H1 (cell line): ENCODE results near the gene TMEM178B. TPM values are rescaled to one million over a fixed set of nuclear protein-coding genes. Genes with fewer than 3 reads are reported as not detected.

ENCODE experiments used
- CTCF ChIA-PET: fragments of 300-600 bp; sonication (Branson Sonifier 250); formaldehyde crosslinking; loops from one replicate; lab custom pipeline; 2021; ENCODE audit not compliant: partially characterized antibody; lab: Charles Lee
- POLR2A ChIA-PET: fragments of 300-600 bp; sonication (Branson Sonifier 250); formaldehyde crosslinking; loops from one replicate; lab custom pipeline; 2021; ENCODE audit warnings: inconsistent platforms; ENCODE audit not compliant: partially characterized antibody; lab: Charles Lee
- DNase-seq, 2 experiments: peaks; one replicate each; pipeline versions ENCODE4 v3.0.0 to v3.0.0-alpha.2; 2010 to 2022; ENCODE audit warnings: low spot score in 2 of 2, low read depth in 1 of 2, mixed read lengths in 1 of 2
- FAIRE-seq: peaks from 2 replicates; lab custom pipeline; 2011; peaks lifted over from hg19 to GRCh38; lab: Jason Lieb, UNC
- H2AFZ ChIP-seq: 2 replicates; pipeline ENCODE4 v1.8.1; 2012; ENCODE audit warnings: low read length, inconsistent platforms
- H2AK5ac ChIP-seq: 2 replicates; pipeline ENCODE4 v1.6.1; 2013; ENCODE audit warnings: low read depth, low read length
- H2BK120ac ChIP-seq: replicated peaks from 2 replicates; pipeline ENCODE3; 2013; ENCODE audit warnings: low read depth, low read length, inconsistent platforms
- H2BK12ac ChIP-seq: 2 replicates; pipeline ENCODE4 v1.6.1; 2013; ENCODE audit warnings: low read depth, low read length
- H2BK15ac ChIP-seq: 2 replicates; pipeline ENCODE4 v1.6.1; 2013; ENCODE audit warnings: low read length
- H2BK20ac ChIP-seq: 2 replicates; pipeline ENCODE4 v1.6.1; 2013; ENCODE audit warnings: low read length
- H2BK5ac ChIP-seq: 2 replicates; pipeline ENCODE4 v1.6.1; 2013; ENCODE audit warnings: low read depth, low read length
- H3K14ac ChIP-seq: 2 replicates; pipeline ENCODE4 v1.6.1; 2013; ENCODE audit warnings: inconsistent platforms; ENCODE audit not compliant: insufficient read length
- H3K18ac ChIP-seq: 2 replicates; pipeline ENCODE4 v1.6.1; 2013; ENCODE audit warnings: low read length; ENCODE audit errors: extremely low read depth
- H3K23ac ChIP-seq: 2 replicates; pipeline ENCODE4 v1.6.1; 2013; ENCODE audit warnings: inconsistent platforms; ENCODE audit not compliant: insufficient read length
- H3K23me2 ChIP-seq: 2 replicates; pipeline ENCODE4 v1.6.1; 2013; ENCODE audit warnings: low read depth, low read length
- H3K27ac ChIP-seq: 2 replicates; pipeline ENCODE4 v1.6.1; 2011; ENCODE audit warnings: low read depth, low read length, inconsistent platforms
- H3K27me3 ChIP-seq, 4 experiments: replicated peaks in 1 of 4; 1 replicate in 1 of 4; 2 replicates in 3 of 4; pipeline versions ENCODE4 v1.6.1 to v1.8.1; 2011 to 2013; ENCODE audit warnings: low read length in 3 of 4, mild to moderate bottlenecking in 3 of 4, inconsistent platforms in 2 of 4, mixed read lengths in 2 of 4, moderate library complexity in 1 of 4; ENCODE audit not compliant: control insufficient read depth in 3 of 4, insufficient read depth in 3 of 4; ENCODE audit errors: extremely low read depth in 1 of 4
- H3K36me3 ChIP-seq, 4 experiments: 2 replicates each; pipeline versions ENCODE4 v1.6.1 to v1.8.1; 2011 to 2013; ENCODE audit warnings: mild to moderate bottlenecking in 4 of 4, low read length in 3 of 4, moderate library complexity in 2 of 4, control low read depth in 1 of 4, inconsistent platforms in 1 of 4; ENCODE audit not compliant: insufficient read depth in 4 of 4, control insufficient read depth in 2 of 4
- H3K4ac ChIP-seq: replicated peaks from 2 replicates; pipeline ENCODE3; 2013; ENCODE audit warnings: low read length, low read depth, mixed read lengths, inconsistent platforms; ENCODE audit not compliant: insufficient read length
- H3K4me1 ChIP-seq, 4 experiments: replicated peaks in 1 of 4; 1 replicate in 1 of 4; 2 replicates in 3 of 4; pipeline versions ENCODE4 v1.6.1 to v1.8.1; 2011 to 2013; ENCODE audit warnings: low read length in 3 of 4, inconsistent platforms in 2 of 4, mixed read lengths in 1 of 4; ENCODE audit not compliant: insufficient read depth in 4 of 4, control insufficient read depth in 3 of 4
- H3K4me2 ChIP-seq, 2 experiments: 2 replicates each; pipeline versions ENCODE4 v1.6.1 to v1.8.1; 2011 to 2013; ENCODE audit warnings: low read depth in 2 of 2, low read length in 2 of 2, control low read depth in 1 of 2, inconsistent platforms in 1 of 2, mild to moderate bottlenecking in 1 of 2; ENCODE audit not compliant: insufficient read depth in 1 of 2
- H3K4me3 ChIP-seq, 4 experiments: fragments of 200-600, 300-600 bp in 1 of 4; sonication (generic), shearing (Covaris generic), sonication (Bioruptor Twin) in 1 of 4; 2 replicates each; pipeline versions ENCODE4 v1.5.1 to v1.8.1; 2011 to 2016; ENCODE audit warnings: low read length in 4 of 4, low read depth in 3 of 4, control low read depth in 2 of 4, inconsistent platforms in 2 of 4, mild to moderate bottlenecking in 2 of 4, mixed read lengths in 1 of 4, moderate library complexity in 1 of 4; ENCODE audit not compliant: insufficient read depth in 2 of 4; ENCODE audit errors: extremely low read depth in 1 of 4
- H3K56ac ChIP-seq: replicated peaks from 2 replicates; pipeline ENCODE3; 2013; ENCODE audit warnings: low read depth, mild to moderate bottlenecking, mixed read lengths, low read length, inconsistent platforms; ENCODE audit not compliant: insufficient read length
- H3K79me1 ChIP-seq: 2 replicates; pipeline ENCODE4 v1.6.1; 2013; ENCODE audit warnings: low read depth, low read length, control low read depth
- H3K79me2 ChIP-seq, 2 experiments: 2 replicates each; pipeline versions ENCODE4 v1.6.1 to v1.8.1; 2012 to 2013; ENCODE audit warnings: low read length in 2 of 2, mild to moderate bottlenecking in 2 of 2, inconsistent platforms in 1 of 2; ENCODE audit not compliant: insufficient read depth in 2 of 2, control insufficient read depth in 1 of 2
- H3K9ac ChIP-seq, 4 experiments: replicated peaks in 1 of 4; 1 replicate in 1 of 4; 2 replicates in 3 of 4; pipeline versions ENCODE4 v1.6.1 to v1.8.1; 2011 to 2013; ENCODE audit warnings: low read depth in 3 of 4, low read length in 3 of 4, control low read depth in 2 of 4, mild to moderate bottlenecking in 2 of 4, moderate library complexity in 2 of 4, inconsistent platforms in 1 of 4; ENCODE audit errors: extremely low read depth in 1 of 4
- H3K9me3 ChIP-seq, 2 experiments: 2 replicates each; pipeline versions ENCODE4 v1.6.1 to v1.8.1; 2012 to 2013; ENCODE audit warnings: mild to moderate bottlenecking in 2 of 2, moderate library complexity in 2 of 2, control low read depth in 1 of 2, inconsistent platforms in 1 of 2, low read depth in 1 of 2, low read length in 1 of 2, mixed read lengths in 1 of 2; ENCODE audit not compliant: insufficient read depth in 2 of 2
- H4K20me1 ChIP-seq, 2 experiments: replicated peaks in 1 of 2; 2 replicates each; pipeline versions ENCODE3 to v1.8.1; 2011 to 2013; ENCODE audit warnings: inconsistent platforms in 2 of 2, low read length in 2 of 2, mild to moderate bottlenecking in 1 of 2; ENCODE audit not compliant: insufficient read depth in 2 of 2, control insufficient read depth in 1 of 2
- H4K5ac ChIP-seq: 2 replicates; pipeline ENCODE4 v1.6.1; 2013; ENCODE audit warnings: low read length, low read depth, mixed read lengths, inconsistent platforms; ENCODE audit not compliant: insufficient read length
- H4K8ac ChIP-seq: 2 replicates; pipeline ENCODE4 v1.8.0; 2013; ENCODE audit warnings: mild to moderate bottlenecking, moderate library complexity, low read length, inconsistent platforms; ENCODE audit not compliant: insufficient read depth; ENCODE audit errors: extremely low read depth
- H4K91ac ChIP-seq: replicated peaks from 2 replicates; pipeline ENCODE3; 2013; ENCODE audit warnings: low read length, mixed read lengths, inconsistent platforms; ENCODE audit not compliant: insufficient read length
- BRCA1 ChIP-seq: IDR thresholded peaks from 2 replicates; pipeline ENCODE4 v1.6.1; 2012; ENCODE audit warnings: low read depth, low read length, improper control_type of control experiment
- CEBPB ChIP-seq: IDR thresholded peaks from 2 replicates; pipeline ENCODE4 v1.6.1; 2012; ENCODE audit warnings: low read depth, low read length
- KDM5A ChIP-seq: fragments of 200-600 bp; IDR thresholded peaks from 2 replicates; pipeline ENCODE4 v1.7.1; 2012; ENCODE audit warnings: mild to moderate bottlenecking, low read length, inconsistent platforms, mixed read lengths
- POLR2AphosphoS5 ChIP-seq: IDR thresholded peaks from 2 replicates; pipeline ENCODE4 v1.6.1; 2011; ENCODE audit warnings: low read depth, low read length
- RBBP5 ChIP-seq: IDR thresholded peaks from 2 replicates; pipeline ENCODE4 v1.7.1; 2012; ENCODE audit warnings: low read depth, mild to moderate bottlenecking, inconsistent platforms, low read length, moderate library complexity, borderline replicate concordance
- SIRT6 ChIP-seq: IDR thresholded peaks from one replicate; pipeline ENCODE4 v1.7.1; 2012; ENCODE audit warnings: low read length, inconsistent platforms
- SP1 ChIP-seq: IDR thresholded peaks from 2 replicates; pipeline ENCODE4 v1.6.1; 2011; ENCODE audit warnings: low read depth, low read length
- SUZ12 ChIP-seq: fragments of 200-600 bp; sonication (generic); IDR thresholded peaks from 2 replicates; pipeline ENCODE4 v1.6.1; 2012; ENCODE audit warnings: mild to moderate bottlenecking, inconsistent platforms, low read length, moderate library complexity, mixed read lengths
- TAF1 ChIP-seq: IDR thresholded peaks from 2 replicates; pipeline ENCODE4 v1.6.1; 2011; ENCODE audit warnings: mild to moderate bottlenecking, low read depth, low read length
- WGBS, 2 experiments: shearing (Covaris generic) in 1 of 2; methylation state at CpG; one replicate each; pipeline versions ENCODE4 v1.1.6 to v1.1.7; 2013 to 2015; ENCODE audit warnings: low lambda C conversion rate in 2 of 2, mixed read lengths in 2 of 2, inconsistent platforms in 1 of 2, low coverage in 1 of 2, missing lambda C conversion rate in 1 of 2; ENCODE audit not compliant: insufficient replicate concordance in 2 of 2, insufficient coverage in 1 of 2, insufficient read length in 1 of 2; ENCODE audit errors: extremely low coverage in 1 of 2, missing lambda C conversion rate in 1 of 2; 5-methylcytosine and 5-hydroxymethylcytosine counted together
- polyA plus RNA-seq, 7 experiments: library from polyadenylated mRNA; depleted of rRNA in 3 of 7; stranded (reverse) in 5 of 7; unstranded in 2 of 7; fragments of >200 nt in 5 of 7; fragments of 200-250 nt in 2 of 7; gene quantifications; 1 replicate in 5 of 7; 2 replicates in 1 of 7; 4 replicates in 1 of 7; pipeline versions ENCODE4 v1.2.1 to v1.2.3, GENCODE V29; 2011 to 2013; ENCODE audit warnings: missing spikeins in 2 of 7, mixed read lengths in 2 of 7
- total RNA-seq: library from RNA; stranded (reverse); fragmentation: NEBNext Ultra II Directional; extraction: Animal tissue kit (Norgen Biotek cat#: 25700); gene quantifications from 2 replicates; pipeline ENCODE4 v1.2.1, GENCODE V29; 2021
- TF ChIP-seq, protein P1 (sequence below): IDR thresholded peaks from 2 replicates; pipeline ENCODE4 v1.6.1; 2012; ENCODE audit warnings: low read length, inconsistent platforms
- TF ChIP-seq, protein P2 (sequence below), 3 experiments: IDR thresholded peaks; 1 replicate in 2 of 3; 2 replicates in 1 of 3; pipeline versions ENCODE4 v1.5.1 to v1.6.1; 2011; ENCODE audit warnings: low read length in 3 of 3, mild to moderate bottlenecking in 3 of 3, inconsistent platforms in 2 of 3, low read depth in 1 of 3, moderate library complexity in 1 of 3; ENCODE audit not compliant: insufficient read depth in 1 of 3; ENCODE audit errors: control extremely low read depth in 1 of 3

TMEM178B gene
- total and polyA plus RNA-seq, 2 of the 8 experiments (the other 6 are each of a cell fraction or from before 2014, with no cell fraction given), result 5.3 to 18.1 TPM

DNA sequence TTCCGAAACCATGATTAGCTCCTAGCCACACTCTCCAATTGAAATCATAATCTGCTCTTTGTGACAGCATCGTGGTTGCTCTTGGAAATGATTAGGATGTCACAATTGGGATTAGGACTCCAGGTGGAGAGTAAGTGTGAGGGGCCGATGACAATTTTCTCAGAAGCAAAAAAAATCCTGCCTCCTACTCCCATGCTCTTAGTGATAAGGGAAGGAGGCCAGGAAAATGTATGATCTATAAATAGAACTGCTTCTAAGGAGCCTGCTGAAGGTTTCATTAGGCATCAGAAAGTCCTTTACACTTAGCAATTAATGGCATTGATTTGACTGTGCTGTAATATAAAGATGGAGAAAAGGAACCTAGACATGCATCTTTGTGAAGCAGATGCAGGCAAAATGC is 251.0 kb downstream of the TMEM178B start:
- Histone ChIP-seq H2BK5ac (no peak overlapping the region), H4K20me1 (no peaks in the 10 kb centered on the region), H2BK15ac (no peak overlapping the region), H2AK5ac (no peak overlapping the region), H4K8ac (no peak overlapping the region), H3K27me3 (no peaks in the 10 kb centered on the region), H3K4me1 (peaks cover 0 to 13% (median 6%) of the 10 kb centered on the region in 4 experiments; a peak in 4 of 7 replicates), H3K27ac (no peak overlapping the region), H2BK120ac (no peak overlapping the region), H4K91ac (no peak overlapping the region), H4K5ac (no peak overlapping the region), H3K56ac (no peak overlapping the region), H2AFZ (no peak overlapping the region), H3K36me3 (peaks cover 0 to 4% (median 0%) of the 10 kb centered on the region in 4 experiments; a peak in 1 of 8 replicates), H3K23me2 (no peaks in the 10 kb centered on the region), H3K79me2 (no peaks in the 10 kb centered on the region), H3K79me1 (peaks cover 2% of the 10 kb centered on the region; the same call in 1 of the 2 replicates), H3K9me3 (peaks cover 0 to 6% of the 10 kb centered on the region in 2 experiments; a peak in 1 of 4 replicates), H3K14ac (no peak overlapping the region), H3K4ac (no peak overlapping the region), H3K9ac (no peak overlapping the region), H3K4me3 (no peak overlapping the region), H2BK12ac (no peak overlapping the region), H3K18ac (no peak overlapping the region), H3K4me2 (peak overlapping the region; percentile 11 to 17; a peak in 1 of 4 replicates), H2BK20ac (no peak overlapping the region), H3K23ac (no peak overlapping the region)
- DNase-seq, result no peak
- ChIA-PET POLR2A (no interaction called here), CTCF (interaction anchor here (1.5 kb wide), 1 partner anchor 9 kb away, joined by 3 read pairs; no protein-coding TSS in a partner anchor)
- FAIRE-seq, result no peak
- no peak for TF ChIP-seq KDM5A
- TF ChIP-seq, protein P1, sequence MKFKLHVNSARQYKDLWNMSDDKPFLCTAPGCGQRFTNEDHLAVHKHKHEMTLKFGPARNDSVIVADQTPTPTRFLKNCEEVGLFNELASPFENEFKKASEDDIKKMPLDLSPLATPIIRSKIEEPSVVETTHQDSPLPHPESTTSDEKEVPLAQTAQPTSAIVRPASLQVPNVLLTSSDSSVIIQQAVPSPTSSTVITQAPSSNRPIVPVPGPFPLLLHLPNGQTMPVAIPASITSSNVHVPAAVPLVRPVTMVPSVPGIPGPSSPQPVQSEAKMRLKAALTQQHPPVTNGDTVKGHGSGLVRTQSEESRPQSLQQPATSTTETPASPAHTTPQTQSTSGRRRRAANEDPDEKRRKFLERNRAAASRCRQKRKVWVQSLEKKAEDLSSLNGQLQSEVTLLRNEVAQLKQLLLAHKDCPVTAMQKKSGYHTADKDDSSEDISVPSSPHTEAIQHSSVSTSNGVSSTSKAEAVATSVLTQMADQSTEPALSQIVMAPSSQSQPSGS, result no peak
- TF ChIP-seq, protein P2, sequence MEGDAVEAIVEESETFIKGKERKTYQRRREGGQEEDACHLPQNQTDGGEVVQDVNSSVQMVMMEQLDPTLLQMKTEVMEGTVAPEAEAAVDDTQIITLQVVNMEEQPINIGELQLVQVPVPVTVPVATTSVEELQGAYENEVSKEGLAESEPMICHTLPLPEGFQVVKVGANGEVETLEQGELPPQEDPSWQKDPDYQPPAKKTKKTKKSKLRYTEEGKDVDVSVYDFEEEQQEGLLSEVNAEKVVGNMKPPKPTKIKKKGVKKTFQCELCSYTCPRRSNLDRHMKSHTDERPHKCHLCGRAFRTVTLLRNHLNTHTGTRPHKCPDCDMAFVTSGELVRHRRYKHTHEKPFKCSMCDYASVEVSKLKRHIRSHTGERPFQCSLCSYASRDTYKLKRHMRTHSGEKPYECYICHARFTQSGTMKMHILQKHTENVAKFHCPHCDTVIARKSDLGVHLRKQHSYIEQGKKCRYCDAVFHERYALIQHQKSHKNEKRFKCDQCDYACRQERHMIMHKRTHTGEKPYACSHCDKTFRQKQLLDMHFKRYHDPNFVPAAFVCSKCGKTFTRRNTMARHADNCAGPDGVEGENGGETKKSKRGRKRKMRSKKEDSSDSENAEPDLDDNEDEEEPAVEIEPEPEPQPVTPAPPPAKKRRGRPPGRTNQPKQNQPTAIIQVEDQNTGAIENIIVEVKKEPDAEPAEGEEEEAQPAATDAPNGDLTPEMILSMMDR (IDR thresholded peaks at IDR 0.05; ENCODE audit: control extremely low read depth in 1 of 3, insufficient read depth in 1 of 3, low read depth in 1 of 3, low read length in 3 of 3), result no peak
- no peak for TF ChIP-seq SP1
- no peak for TF ChIP-seq SIRT6
- no peak for TF ChIP-seq POLR2AphosphoS5
- TF ChIP-seq TAF1, result no peak
- no peak for TF ChIP-seq BRCA1
- TF ChIP-seq SUZ12, result no peak
- no peak for TF ChIP-seq CEBPB
- TF ChIP-seq RBBP5, result no peak
- WGBS, 2 experiments, result 83% methylated on average over 3 of the region's 3 CpGs; no CpG with 5 or more reads in 1 of the 2 experiments
